Measurements from ENCODE around the gene ASB3.
"Not testable (repeated sequence)": the region's sequence is repeated elsewhere in the genome, so short reads cannot be mapped to it uniquely, and the experiment has no call there.

The ASB3 gene, protein sequence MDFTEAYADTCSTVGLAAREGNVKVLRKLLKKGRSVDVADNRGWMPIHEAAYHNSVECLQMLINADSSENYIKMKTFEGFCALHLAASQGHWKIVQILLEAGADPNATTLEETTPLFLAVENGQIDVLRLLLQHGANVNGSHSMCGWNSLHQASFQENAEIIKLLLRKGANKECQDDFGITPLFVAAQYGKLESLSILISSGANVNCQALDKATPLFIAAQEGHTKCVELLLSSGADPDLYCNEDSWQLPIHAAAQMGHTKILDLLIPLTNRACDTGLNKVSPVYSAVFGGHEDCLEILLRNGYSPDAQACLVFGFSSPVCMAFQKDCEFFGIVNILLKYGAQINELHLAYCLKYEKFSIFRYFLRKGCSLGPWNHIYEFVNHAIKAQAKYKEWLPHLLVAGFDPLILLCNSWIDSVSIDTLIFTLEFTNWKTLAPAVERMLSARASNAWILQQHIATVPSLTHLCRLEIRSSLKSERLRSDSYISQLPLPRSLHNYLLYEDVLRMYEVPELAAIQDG

DNA sequence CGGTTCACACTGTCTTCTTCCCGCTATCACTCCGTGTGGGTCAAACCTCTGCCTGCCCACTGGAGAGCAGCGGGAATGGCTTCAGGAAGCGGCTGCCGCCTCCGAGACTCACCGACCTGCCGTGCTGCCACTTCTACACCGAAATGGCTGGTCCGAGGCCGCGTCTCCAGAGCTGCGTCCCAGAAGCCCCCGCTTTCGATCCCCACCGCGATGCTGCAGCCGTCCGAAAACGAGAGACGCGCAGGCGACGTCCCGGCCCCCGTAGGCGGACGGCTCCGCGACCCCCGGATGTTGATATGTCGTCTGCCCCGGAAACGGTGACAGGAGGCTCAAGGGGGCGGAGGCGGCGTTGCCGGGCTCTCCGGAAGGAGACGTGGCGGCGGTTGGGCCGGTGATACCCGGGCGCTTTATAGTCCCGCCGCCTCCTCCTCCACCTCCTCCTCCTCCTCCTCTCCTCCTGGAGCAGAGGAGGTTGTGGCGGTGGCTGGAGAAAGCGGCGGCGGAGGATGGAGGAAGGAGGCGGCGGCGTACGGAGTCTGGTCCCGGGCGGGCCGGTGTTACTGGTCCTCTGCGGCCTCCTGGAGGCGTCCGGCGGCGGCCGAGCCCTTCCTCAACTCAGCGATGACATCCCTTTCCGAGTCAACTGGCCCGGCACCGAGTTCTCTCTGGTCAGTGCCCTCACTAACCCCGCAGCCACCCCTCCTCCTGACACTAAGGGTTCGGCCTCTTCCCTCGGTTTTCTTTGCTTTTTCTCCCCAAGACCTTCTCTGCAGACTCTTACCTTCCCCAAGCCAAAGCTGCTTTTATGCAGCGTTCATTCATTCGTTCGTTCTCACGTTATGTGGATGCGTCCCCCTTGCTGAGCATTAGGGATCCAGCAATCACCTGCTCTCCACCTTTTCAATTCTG, at the start of gene ASB3, which contains the start of gene ERLEC1:
TSS of gene ASB3 (minus strand) at position 249 of the 909 bp plus-strand sequence. CDS start 21,381 bp downstream, outside the sequence.
TSS of gene ERLEC1 (plus strand) at position 340 of the 909 bp plus-strand sequence. CDS start at position 507, 167 bp downstream.
- peak within 1 kb of the TSS; percentile 92 for H3K9ac ChIP-seq (ENCODE audit: low read length)
- H4K20me1 ChIP-seq (ENCODE audit: insufficient read depth, low read length), result no peaks in the 10 kb centered on the region
- peaks cover 3% of the 10 kb centered on the region for H3K36me3 ChIP-seq (replicated peaks; ENCODE audit: low read depth, low read length)
- H3K79me2 ChIP-seq (ENCODE audit: low read length), result peaks cover 97% of the 10 kb centered on the region
- H3K27me3 ChIP-seq (ENCODE audit: low read depth, low read length), result no peaks in the 10 kb centered on the region
- peaks cover 19% of the 10 kb centered on the region for H3K4me1 ChIP-seq (ENCODE audit: low read length)
- H3K27ac ChIP-seq (ENCODE audit: low read length), result peak within 1 kb of the TSS; percentile 71
- H3K4me3 ChIP-seq (ENCODE audit: low read length), result peak within 1 kb of the TSS; percentile 98
- TF ChIP-seq, protein P1, sequence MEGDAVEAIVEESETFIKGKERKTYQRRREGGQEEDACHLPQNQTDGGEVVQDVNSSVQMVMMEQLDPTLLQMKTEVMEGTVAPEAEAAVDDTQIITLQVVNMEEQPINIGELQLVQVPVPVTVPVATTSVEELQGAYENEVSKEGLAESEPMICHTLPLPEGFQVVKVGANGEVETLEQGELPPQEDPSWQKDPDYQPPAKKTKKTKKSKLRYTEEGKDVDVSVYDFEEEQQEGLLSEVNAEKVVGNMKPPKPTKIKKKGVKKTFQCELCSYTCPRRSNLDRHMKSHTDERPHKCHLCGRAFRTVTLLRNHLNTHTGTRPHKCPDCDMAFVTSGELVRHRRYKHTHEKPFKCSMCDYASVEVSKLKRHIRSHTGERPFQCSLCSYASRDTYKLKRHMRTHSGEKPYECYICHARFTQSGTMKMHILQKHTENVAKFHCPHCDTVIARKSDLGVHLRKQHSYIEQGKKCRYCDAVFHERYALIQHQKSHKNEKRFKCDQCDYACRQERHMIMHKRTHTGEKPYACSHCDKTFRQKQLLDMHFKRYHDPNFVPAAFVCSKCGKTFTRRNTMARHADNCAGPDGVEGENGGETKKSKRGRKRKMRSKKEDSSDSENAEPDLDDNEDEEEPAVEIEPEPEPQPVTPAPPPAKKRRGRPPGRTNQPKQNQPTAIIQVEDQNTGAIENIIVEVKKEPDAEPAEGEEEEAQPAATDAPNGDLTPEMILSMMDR (IDR thresholded peaks at IDR 0.05; ENCODE audit: low read depth, low read length), result no peak
- TF ChIP-seq EZH2phosphoT487 (IDR thresholded peaks at IDR 0.05; ENCODE audit: low read depth), result no peak
- peak within 1 kb of the TSS; percentile 68 for H2AFZ ChIP-seq (ENCODE audit: low read depth, low read length)
- peak within 1 kb of the TSS; percentile 87 for H3K4me2 ChIP-seq (ENCODE audit: low read length)
- H3K9me3 ChIP-seq (ENCODE audit: insufficient read depth, low read length), result no peaks in the 10 kb centered on the region

DNA sequence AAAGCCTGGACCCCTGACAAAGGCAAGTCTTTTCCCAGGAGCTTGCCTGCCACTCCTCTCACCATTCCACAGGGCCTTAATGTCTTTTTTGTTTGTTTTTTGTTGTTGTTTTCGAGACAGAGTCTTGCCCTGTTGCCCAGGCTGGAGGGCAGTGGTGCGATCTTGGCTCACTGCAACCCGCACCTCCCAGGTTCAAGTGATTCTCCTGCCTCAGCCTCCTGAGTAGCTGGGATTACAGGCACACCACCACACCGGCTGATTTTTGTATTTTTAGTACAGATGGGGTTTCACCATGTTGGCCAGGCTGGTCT, 43.2 kb upstream of the ASB3 start:
- H3K4me3 ChIP-seq (ENCODE audit: low read length); H3K4me2 ChIP-seq (ENCODE audit: low read length): not testable (repeated sequence)

DNA sequence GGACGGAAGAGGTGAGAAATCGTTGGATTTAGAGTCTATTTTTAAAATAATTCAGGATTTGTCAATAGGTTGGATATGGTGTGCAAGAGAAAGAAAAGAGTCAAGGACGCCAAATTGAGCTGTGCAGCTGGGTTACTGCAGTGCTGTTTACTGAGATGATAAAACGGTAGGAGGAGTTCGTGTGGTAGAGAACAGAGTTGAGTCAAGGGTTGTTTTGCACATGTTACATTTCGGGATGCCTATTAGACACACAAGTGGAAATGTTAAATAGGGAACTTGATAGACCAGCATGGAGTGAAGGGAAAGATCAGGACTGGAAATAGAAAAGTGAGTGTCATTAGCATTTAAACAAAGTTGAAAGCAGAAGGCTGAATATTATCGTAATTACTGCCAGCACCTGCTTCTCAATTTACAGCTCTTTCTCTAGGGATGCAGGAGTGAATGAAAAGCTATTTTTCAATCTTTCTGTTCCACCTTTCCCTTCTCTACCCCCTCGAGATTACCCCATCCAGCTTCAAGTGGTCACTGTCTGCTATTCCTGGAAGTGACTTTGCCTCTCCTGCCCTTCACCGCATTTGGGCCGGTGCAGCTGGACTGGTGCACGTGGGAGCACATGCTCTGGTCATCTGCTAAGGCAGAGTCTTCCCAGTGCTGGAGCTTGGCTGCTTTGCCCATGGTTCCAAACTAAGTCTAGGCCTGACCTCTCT, 42.7 kb upstream of the ASB3 start:
- no peak for TF ChIP-seq EZH2phosphoT487 (IDR thresholded peaks at IDR 0.05; ENCODE audit: low read depth)
- TF ChIP-seq, protein P1 (IDR thresholded peaks at IDR 0.05; ENCODE audit: low read depth, low read length), result no peak
- Histone ChIP-seq H3K9ac (ENCODE audit: low read length) (no peak overlapping the region), H4K20me1 (ENCODE audit: insufficient read depth, low read length) (no peaks in the 10 kb centered on the region), H3K36me3 (replicated peaks; ENCODE audit: low read depth, low read length) (no peaks in the 10 kb centered on the region), H3K4me1 (ENCODE audit: low read length) (no peaks in the 10 kb centered on the region), H3K4me2 (ENCODE audit: low read length) (no peak overlapping the region), H3K4me3 (ENCODE audit: low read length) (no peak overlapping the region), H3K27me3 (ENCODE audit: low read depth, low read length) (no peaks in the 10 kb centered on the region), H3K79me2 (ENCODE audit: low read length) (no peaks in the 10 kb centered on the region), H3K27ac (ENCODE audit: low read length) (no peak overlapping the region), H3K9me3 (ENCODE audit: insufficient read depth, low read length) (no peaks in the 10 kb centered on the region), H2AFZ (ENCODE audit: low read depth, low read length) (no peak overlapping the region)

More for the DNA sequence above, 43.2 kb upstream of the ASB3 start:
- H3K79me2 ChIP-seq (ENCODE audit: low read length); H3K27me3 ChIP-seq (ENCODE audit: low read depth, low read length); H3K4me1 ChIP-seq (ENCODE audit: low read length); H3K9me3 ChIP-seq (ENCODE audit: insufficient read depth, low read length); H3K9ac ChIP-seq (ENCODE audit: low read length); H3K27ac ChIP-seq (ENCODE audit: low read length); H2AFZ ChIP-seq (ENCODE audit: low read depth, low read length); H4K20me1 ChIP-seq (ENCODE audit: insufficient read depth, low read length); H3K36me3 ChIP-seq (replicated peaks; ENCODE audit: low read depth, low read length): not testable (repeated sequence)

DNA sequence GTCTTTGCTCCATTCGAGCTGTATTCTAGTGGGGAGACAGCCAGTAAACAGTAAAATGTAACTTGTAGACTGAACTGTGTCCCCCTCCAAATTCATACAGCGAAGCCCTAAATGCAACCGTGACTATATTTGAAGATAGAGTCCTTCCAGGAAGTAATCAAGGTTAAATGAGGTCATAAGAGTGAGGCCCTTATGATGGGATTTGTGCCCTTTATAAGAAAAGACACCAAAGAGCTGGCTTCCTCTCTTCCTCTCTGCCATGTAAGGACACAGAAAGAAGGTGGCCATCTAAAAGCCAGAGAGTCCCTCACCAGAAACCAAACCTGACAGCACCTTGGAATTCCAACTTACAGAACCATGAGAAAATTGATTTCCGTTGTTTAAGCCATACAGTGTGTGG, 41.6 kb upstream of the ASB3 start:
- no peaks in the 10 kb centered on the region for H3K36me3 ChIP-seq (replicated peaks; ENCODE audit: low read depth, low read length)
- no peak overlapping the region for H2AFZ ChIP-seq (ENCODE audit: low read depth, low read length)
- H4K20me1 ChIP-seq (ENCODE audit: insufficient read depth, low read length), result no peaks in the 10 kb centered on the region
- H3K4me3 ChIP-seq (ENCODE audit: low read length), result no peak overlapping the region
- no peak overlapping the region for H3K4me2 ChIP-seq (ENCODE audit: low read length)
- H3K9ac ChIP-seq (ENCODE audit: low read length), result no peak overlapping the region
- TF ChIP-seq, protein P1 (IDR thresholded peaks at IDR 0.05; ENCODE audit: low read depth, low read length), result no peak
- TF ChIP-seq EZH2phosphoT487 (IDR thresholded peaks at IDR 0.05; ENCODE audit: low read depth), result no peak
- H3K4me1 ChIP-seq (ENCODE audit: low read length), result no peaks in the 10 kb centered on the region
- H3K9me3 ChIP-seq (ENCODE audit: insufficient read depth, low read length), result no peaks in the 10 kb centered on the region
- H3K27me3 ChIP-seq (ENCODE audit: low read depth, low read length), result no peaks in the 10 kb centered on the region
- no peaks in the 10 kb centered on the region for H3K79me2 ChIP-seq (ENCODE audit: low read length)
- no peak overlapping the region for H3K27ac ChIP-seq (ENCODE audit: low read length)

Measured in OCI-LY3 (cell line).